ENCODE measurements around the gene SOX5.

The SOX5 gene

GRCh38 chr12:23596568-23596967 lies 352.9 kb downstream of the SOX5 start:
- no peak for DNase-seq

DNA sequence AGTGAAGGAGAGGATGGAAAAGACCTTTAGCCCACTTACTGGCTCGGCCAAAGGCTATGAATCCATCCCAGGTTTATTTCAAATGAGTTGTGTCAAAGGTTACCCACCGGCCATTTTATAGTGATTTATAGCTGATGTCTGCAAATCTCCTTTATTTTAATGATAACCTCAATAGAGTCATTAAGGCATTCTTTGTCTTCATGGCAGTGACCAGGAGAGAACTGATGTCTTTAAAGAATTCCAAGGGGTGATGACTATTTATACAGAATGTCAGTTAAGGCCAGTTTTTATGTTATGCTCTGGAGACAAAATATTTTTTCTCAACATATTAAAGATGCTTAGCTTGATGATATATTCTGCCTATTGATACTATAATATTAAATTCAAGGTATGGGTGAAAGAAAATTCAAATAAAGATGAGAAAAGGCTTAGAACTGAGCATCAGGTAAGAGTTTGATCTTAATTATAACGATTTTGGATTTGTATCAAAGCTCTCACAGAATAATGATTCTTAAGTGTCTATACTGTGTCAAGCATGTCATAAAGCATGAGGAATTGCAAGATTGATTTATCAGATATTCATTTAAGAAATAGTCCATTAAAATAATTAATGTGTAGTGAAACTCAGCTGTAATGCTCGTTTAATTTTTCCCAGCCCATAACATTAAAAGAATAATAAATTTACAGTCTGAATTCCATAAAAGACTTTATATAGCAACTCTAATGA lies 361.5 kb downstream of the SOX5 start:
- DNase-seq = no peak

GRCh38 chr12:23585782-23586163 lies 363.7 kb downstream of the SOX5 start:
- DNase-seq = no peak

DNA sequence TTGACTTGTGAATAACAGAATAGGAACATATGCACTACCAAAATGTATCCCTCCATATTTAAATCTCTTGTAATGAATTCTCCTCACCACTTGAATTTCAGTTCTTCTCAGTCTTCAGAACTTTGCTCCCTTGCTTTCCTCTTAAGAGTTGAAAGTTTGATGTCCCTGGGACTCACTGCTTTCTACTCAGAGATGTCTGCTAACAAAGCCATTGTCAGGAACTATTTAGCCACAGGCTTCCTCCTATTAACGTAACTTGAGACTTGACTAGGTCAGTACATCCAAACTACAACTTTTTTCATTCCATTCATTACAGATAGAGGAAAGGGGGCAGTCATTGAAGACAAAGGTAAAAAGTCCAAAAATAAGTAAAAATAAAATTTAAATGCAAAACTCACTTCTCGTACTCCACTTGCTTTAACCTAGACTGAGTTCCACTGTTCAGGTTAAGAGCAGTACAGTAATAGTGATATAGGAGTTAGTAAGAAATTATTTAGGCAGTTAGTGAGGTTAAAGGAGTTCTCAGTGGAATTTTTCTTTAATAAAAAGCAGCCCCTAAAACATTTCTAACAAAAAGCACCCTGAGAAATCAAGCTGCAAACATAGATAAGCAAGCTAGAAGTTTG lies 364.2 kb downstream of the SOX5 start:
- no peak for DNase-seq

DNA sequence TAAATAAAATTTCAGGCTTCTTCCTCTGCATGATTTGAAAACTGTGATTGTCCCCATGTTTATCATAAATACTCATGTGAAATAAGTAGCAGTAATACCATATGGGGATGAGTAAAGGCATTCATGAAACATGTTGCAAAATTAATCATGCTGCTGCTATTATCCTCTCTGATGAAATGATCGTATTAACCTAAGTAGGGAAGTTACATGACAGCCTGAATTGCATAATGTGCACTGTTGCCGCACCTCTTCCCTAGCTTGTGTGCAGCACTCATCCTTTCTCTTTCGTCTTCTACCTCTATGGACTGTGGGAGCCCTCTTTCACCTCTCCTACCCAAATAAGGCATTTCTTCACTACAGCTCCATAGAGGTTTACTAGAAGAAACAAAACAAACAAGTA lies 367.6 kb downstream of the SOX5 start:
- DNase-seq = no peak

DNA sequence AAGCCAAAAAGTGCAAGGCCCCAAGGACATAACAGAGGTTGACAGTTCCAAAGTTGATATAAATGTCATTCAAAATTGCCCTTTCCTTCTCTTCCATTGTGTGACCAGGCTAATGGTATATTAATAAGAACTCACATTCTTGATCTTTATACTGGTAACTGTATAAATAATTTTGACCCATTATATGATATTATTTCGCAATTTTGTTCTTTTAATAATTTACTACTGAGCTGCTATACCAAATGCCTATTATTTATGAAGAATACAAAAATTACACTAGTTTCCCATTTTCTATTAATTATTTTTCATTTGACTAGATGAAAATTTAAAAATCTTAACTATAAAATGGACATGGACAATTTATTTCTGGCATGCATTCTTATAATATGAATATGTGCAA lies 370.2 kb downstream of the SOX5 start:
- DNase-seq = no peak

DNA sequence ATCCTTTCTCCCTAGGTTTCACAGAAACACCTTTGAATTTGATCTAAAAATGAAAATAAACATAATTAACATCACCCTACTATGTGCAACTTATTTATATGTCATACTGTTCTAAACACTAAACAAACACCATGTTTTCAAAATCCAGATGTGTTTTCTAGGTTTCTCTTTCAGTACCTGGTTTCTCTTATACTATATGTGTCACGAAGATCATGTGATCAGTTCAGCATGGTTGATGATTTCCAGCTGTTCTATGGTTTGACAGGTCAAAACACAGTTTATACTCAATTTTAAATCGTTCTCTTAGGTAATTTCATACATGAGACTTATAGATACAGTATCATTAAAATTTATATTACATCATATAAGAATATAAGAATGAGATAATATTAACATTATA lies 373.1 kb downstream of the SOX5 start:
- DNase-seq = no peak

DNA sequence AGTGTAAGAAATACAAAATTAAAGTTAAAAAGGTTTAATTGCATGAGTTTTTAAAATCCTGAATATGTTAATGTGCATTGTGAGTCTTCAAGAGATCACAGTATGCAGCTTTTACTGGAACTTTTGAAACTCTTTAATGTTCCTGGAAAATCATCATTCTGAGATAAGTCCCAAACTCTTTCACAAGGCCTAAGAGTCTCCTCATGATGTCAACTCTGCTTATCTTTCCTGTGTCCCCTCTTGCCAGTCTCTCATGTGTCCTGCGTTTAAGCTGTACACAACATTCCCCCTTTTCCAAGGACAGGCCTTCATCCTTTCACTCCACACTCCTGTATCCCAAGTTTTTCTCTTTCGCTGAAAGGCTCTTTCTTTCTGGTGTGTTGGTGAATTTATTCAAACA lies 380.1 kb downstream of the SOX5 start:
- no peak for DNase-seq

GRCh38 chr12:23566133-23566532 lies 383.3 kb downstream of the SOX5 start:
- DNase-seq = no peak

GRCh38 chr12:23564451-23565152 lies 384.9 kb downstream of the SOX5 start:
- no peak for DNase-seq

DNA sequence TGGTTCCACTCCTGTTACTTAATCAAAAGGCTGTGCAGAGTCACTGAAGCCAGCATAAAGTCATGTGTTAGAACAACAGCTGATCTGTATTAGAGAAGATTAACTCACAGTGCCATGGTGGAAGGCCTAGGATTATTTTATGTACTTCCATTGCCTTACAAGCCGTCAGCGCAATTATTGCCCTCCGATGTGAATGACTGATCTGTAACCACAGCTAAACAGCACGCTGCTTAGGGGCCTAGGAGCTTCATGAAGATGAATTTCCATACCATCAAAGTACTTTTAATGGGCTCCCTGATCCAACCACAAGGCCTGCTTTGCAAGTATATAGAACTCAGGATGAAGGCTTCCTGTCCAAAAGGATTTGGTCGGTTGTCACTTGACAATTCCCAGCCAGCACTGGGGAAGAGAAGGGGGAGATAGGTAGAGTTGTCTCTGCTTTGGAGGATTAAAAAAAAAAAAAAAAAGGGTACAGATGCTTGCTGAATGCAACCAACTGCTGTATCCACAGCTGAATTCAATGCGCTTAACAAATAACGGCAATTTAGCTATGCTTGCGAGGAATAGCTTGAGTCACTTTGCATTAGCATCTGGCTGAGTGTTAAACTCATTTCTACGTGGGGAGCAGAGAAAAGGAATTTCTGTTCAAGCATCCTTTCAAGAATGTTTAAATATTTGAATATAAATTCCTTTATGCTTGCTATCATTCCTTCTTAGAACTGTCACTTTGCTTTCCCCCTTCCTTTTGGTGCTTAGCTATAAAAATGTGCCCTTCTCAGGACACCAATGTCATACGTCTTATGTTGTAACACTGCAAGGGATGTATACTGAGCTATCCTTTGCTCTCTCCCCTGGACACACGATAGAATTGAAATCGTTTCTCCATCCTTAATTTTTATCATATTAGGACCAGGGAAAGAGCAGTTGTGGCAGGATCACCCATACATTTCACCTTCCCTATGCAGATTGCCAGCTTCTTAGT lies 387.8 kb downstream of the SOX5 start:
- DNase-seq = no peak

DNA sequence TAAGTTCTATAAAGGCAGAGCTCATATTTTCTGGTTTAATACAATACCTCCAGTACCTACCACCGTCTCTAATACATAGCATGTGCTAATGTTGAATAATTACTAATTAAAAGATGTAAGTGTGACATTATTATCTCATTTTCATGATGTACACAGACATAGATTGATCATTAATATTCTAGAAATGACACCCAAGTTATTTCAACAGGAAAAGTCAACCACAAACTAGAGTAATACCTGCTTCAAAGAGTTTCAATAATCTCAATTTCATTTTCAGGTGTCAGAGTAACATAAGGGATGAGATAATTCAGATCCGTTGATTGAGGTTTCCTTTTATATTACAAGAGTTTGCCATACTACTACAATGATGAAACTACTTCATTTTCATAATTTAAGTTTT lies 388.9 kb downstream of the SOX5 start:
- no peak for DNase-seq

DNA sequence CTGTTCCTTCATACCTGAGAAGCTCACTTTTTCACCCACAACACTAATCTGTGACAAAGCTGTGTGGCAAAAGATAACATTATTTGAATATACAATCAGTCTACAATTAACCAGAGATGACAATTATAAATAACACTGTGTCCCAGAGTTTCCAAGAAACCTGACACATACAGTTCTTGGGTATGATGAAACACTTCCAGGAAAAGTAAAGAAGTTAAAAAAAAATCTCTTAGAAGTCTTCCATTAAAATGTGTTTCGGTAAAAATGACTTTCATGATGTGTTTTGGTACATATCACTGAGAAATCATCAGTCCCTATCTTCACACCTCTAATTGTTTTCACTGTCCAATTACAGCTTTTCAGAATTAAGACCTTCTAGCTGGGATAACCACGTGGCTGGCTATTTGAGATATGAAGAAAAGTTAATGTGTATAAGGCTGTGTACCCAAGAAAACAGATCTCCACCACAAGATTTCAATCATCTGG lies 390.2 kb downstream of the SOX5 start:
- DNase-seq = no peak

DNA sequence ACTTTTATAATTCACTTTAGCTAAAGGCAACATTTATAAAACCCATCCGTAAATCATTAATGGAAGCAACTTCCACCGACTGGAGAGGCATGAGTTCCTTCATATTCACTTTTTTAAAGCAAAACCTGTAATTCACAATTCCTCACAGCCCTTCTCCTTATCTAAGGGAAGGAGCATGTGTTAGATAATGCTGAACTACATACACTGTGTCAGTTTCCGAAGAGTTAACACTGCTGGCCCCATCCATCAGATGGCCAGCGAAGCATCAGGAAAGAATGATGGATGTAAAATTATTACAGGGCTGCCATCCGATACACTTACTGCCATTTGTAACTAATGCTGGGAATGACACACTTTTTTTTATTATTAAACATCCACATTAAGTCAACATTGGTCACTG lies 392.8 kb downstream of the SOX5 start:
- no peak for DNase-seq

- DNase-seq = no peak
Measured at GRCh38 chr12:23555825-23556207, 393.7 kb downstream of the SOX5 start.

DNA sequence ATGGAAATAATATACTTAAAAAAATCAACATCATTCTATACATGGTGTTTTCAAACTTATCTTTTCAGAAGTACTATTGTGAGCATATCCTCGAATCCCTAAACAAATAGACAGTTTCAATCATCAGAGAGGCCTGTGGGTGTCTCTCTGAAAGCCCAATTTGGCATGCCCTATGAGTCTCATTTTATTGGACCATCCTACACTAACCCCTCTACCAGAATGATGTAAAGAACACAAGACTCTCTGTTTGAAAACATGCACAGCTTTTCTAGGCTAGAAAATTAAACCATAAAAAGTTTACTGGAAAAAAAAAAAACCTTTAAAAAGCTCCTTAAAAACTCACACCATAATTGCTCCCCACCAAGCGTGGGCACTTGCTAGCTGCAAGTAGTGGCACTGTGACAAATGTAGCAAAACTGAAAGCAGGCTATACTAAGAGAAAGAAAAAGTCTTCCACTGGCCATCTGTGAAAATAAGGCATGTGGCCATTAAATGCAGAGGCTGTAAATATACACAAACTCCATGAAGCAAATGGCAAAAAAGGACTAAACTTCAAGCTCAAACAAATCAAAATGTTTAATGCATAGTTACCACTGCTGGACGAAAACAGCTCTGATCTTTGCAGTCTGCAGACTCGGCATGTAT lies 394.2 kb downstream of the SOX5 start:
- DNase-seq = no peak

DNA sequence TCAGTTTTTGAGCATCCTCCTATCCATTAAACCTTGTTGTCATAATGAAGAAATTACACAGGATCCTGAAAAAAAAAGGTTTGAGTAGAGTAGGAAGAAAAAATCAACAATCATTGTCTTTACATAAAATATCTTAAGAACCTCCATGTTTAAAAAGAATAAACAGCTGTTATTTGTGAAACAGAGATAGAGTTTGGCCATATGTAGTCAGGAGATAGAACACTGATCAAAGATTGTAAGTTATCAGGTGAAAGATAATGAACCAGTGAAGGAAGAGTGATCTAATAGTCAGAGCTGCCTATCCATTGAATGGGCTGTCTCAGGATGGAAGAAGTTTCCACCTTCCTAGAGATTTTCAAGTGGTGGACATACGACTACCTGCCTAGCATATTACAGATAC lies 397.1 kb downstream of the SOX5 start:
- no peak for DNase-seq

DNA sequence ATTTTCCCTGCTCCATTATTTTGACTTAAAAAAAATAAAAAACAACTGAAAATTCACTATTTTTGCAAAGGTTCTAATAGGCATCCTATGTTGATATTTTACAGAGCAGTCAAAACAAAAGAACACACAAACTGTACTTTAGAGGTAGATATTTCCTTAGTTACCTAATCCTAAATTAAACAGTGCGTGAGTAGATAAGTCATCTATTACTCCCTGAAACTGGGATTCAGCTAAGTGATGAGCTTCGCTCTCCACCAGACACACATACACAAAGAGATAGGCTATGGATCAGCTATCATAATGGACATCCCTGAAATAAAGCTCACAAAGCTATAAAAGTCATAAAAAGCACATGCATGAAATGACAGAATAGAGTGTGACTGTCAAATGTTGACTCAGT lies 398.7 kb downstream of the SOX5 start:
- no peak for DNase-seq

- DNase-seq = no peak
Measured at GRCh38 chr12:23548742-23549141, 400.7 kb downstream of the SOX5 start.

- no peak for DNase-seq
Measured at GRCh38 chr12:23546756-23547155, 402.7 kb downstream of the SOX5 start.

DNA sequence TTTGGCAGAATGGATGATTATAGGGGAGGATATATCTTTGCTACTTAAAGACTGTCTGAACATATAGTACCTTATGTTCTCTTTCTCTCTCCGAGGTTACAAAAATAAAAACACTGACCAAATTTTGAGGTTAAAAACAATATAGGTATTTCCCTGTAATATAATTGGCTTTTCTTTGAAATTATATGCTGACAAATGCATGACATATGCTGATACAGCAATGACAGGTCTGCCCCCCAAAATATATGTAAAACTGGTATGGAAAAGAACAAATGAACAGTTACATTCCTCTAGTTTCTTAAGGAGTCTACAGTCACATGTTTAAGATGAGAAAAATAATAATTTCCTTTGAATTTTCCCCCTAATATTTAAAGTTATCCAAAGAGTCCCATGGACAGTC lies 405.7 kb downstream of the SOX5 start:
- no peak for DNase-seq

DNA sequence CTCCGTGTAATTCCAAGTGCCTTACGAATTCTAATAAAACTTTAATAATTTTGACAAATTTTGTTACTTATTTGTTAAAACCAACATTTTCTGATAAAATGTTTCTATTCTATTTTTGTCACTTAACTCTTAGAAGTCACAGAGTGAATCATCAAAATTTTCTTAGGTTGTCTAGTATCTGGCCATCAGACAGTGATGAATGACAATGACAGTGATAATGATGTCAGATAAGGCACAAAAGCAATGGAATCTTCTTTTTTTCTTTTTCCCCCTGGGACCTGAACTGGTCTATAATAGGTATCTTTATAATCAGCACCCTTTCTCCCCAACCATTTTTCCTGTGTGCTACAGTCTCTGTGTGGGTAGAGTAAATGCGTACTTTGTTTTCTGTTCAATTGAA lies 407.3 kb downstream of the SOX5 start:
- no peak for DNase-seq
